ENCODE data around the gene CNTNAP5. TPM values are rescaled to one million over a fixed set of nuclear protein-coding genes. Genes with fewer than 3 reads are reported as not detected.

Gene CNTNAP5
- total and polyA plus RNA-seq, 2 of the 4 experiments (the other 2 are of a cell fraction): not detected

- in situ Hi-C loops (cut with MboI; ENCODE audit: low sequenced_read_pairs): no loop called here
- H3K9me3 ChIP-seq (ENCODE audit: control insufficient read depth, insufficient read depth, low read length): peaks cover 12% of the 10 kb centered on the region
- H3K4me2 ChIP-seq (ENCODE audit: low read depth, low read length): no peak overlapping the region
- H3K14ac ChIP-seq (replicated peaks; ENCODE audit: low read depth, low read length): no peak overlapping the region
- H3K18ac ChIP-seq (ENCODE audit: low read depth, low read length): no peak overlapping the region
- no peaks in the 10 kb centered on the region for H3K4me1 ChIP-seq (ENCODE audit: control insufficient read depth, insufficient read depth, low read length)
- no peaks in the 10 kb centered on the region for H3K27me3 ChIP-seq (ENCODE audit: control insufficient read depth, insufficient read depth, low read length)
- no peak overlapping the region for H4K91ac ChIP-seq (ENCODE audit: insufficient read depth, low read depth, low read length)
- H3K9me1 ChIP-seq (ENCODE audit: insufficient read depth, low read length): no peaks in the 10 kb centered on the region
- H3K27ac ChIP-seq (ENCODE audit: insufficient read depth, low read length): no peak overlapping the region
- no peak overlapping the region for H2BK120ac ChIP-seq (ENCODE audit: low read depth, low read length)
- no peak for ATAC-seq (ENCODE audit: low read depth)
- H4K8ac ChIP-seq (ENCODE audit: low read depth in 2 of 2, low read length in 2 of 2): no peak overlapping the region
- H3K9ac ChIP-seq (ENCODE audit: low read depth, low read length): no peak overlapping the region
- H3K36me3 ChIP-seq (ENCODE audit: control insufficient read depth, insufficient read depth, low read length): no peaks in the 10 kb centered on the region
- no peak overlapping the region for H2AFZ ChIP-seq (replicated peaks; ENCODE audit: low read length, poor library complexity)
- H4K20me1 ChIP-seq (ENCODE audit: insufficient read depth, low read length): no peaks in the 10 kb centered on the region
- no peak overlapping the region for H4K5ac ChIP-seq (ENCODE audit: low read depth, low read length)
- H2AK9ac ChIP-seq (replicated peaks; ENCODE audit: low read depth, low read length, poor library complexity): no peak overlapping the region
- H2BK20ac ChIP-seq (ENCODE audit: low read depth, low read length): no peak overlapping the region
- no peak overlapping the region for H3K4ac ChIP-seq (ENCODE audit: low read depth, low read length)
- dilution Hi-C loops (cut with HindIII; ENCODE audit: low sequenced_read_pairs, unreplicated experiment): no loop called here
- CTCF ChIA-PET: no interaction called here
- H2BK15ac ChIP-seq (ENCODE audit: low read depth, low read length): no peak overlapping the region
- no peak overlapping the region for H3K56ac ChIP-seq (ENCODE audit: extremely low read depth, insufficient read depth, low read length)
- no peak overlapping the region for H3K4me3 ChIP-seq (ENCODE audit: insufficient read depth, low read depth, low read length)
- DNase-seq: no peak
- BruUV-seq (replicated peaks): no TSS peak
- H2AK5ac ChIP-seq (ENCODE audit: low read depth, low read length): no peak overlapping the region
- POLR2A ChIA-PET (ENCODE audit: unreplicated experiment): no interaction called here
- intact Hi-C loops (cut with micrococcal nuclease): no loop called here
- no peak overlapping the region for H3K23ac ChIP-seq (ENCODE audit: low read depth, low read length)
- no CpG with 5 or more reads among the region's 2 CpGs for WGBS, 2 experiments (ENCODE audit: extremely low coverage in 2 of 2, insufficient read length in 1 of 2)
- no peak for TF ChIP-seq MAFK (IDR thresholded peaks at IDR 0.05; ENCODE audit: low read depth, low read length)
- no peak for TF ChIP-seq USF2 (IDR thresholded peaks at IDR 0.05; ENCODE audit: low read depth, low read length)
- no peak for TF ChIP-seq CEBPB (IDR thresholded peaks at IDR 0.05; ENCODE audit: low read depth, low read length)
- no peak for TF ChIP-seq NFE2L2 (IDR thresholded peaks at IDR 0.05; ENCODE audit: low read depth, low read length)
- TF ChIP-seq RAD21 (IDR thresholded peaks at IDR 0.05; ENCODE audit: low read length): no peak
- no peak for TF ChIP-seq BHLHE40 (IDR thresholded peaks at IDR 0.05; ENCODE audit: low read depth, low read length)
- TF ChIP-seq MXI1 (IDR thresholded peaks at IDR 0.05; ENCODE audit: borderline replicate concordance, low read depth, low read length): no peak
- no peak for TF ChIP-seq MAZ (IDR thresholded peaks at IDR 0.05; ENCODE audit: borderline replicate concordance, low read depth, low read length)
- no peak for TF ChIP-seq FOS (IDR thresholded peaks at IDR 0.05; ENCODE audit: low read depth, low read length)
- no peak for TF ChIP-seq SMC3 (IDR thresholded peaks at IDR 0.05; ENCODE audit: low read depth, low read length)
- TF ChIP-seq CHD1 (IDR thresholded peaks at IDR 0.05; ENCODE audit: low read depth, low read length): no peak
- no peak for TF ChIP-seq CTCF (conservative IDR thresholded peaks at IDR 0.05; ENCODE audit: low read depth, low read length)
- no peak for TF ChIP-seq POLR2A (IDR thresholded peaks at IDR 0.05; ENCODE audit: low read depth, low read length)
- TF ChIP-seq ELK1 (IDR thresholded peaks at IDR 0.05; ENCODE audit: borderline replicate concordance, low read depth, low read length): no peak
- no peak for TF ChIP-seq RCOR1 (IDR thresholded peaks at IDR 0.05; ENCODE audit: insufficient replicate concordance, low read length)
- TF ChIP-seq RFX5 (IDR thresholded peaks at IDR 0.05; ENCODE audit: low read depth, low read length): no peak
- H3K79me1 ChIP-seq (ENCODE audit: low read depth in 1 of 2, low read length in 2 of 2): no peaks in the 10 kb centered on the region
- no peak overlapping the region for H2BK5ac ChIP-seq (ENCODE audit: low read depth, low read length, poor library complexity, severe bottlenecking)
Measured at GRCh38 chr2:124296470-124296869, 271.4 kb downstream of the CNTNAP5 start.

Measured in IMR-90 (cell line).